Tibial nerve (tissue), 4 donors: ENCODE measurements around the gene C1orf35. TPM values are rescaled to one million over a fixed set of nuclear protein-coding genes. Genes with fewer than 3 reads are reported as not detected.
A peak's percentile ranks its signal among the peaks of the same experiment; 100 is the strongest.

ENCODE experiments used
- DNase-seq, 2 donors: peaks; one replicate each; pipeline ENCODE4 v3.0.0-alpha.2; 2019; ENCODE audit warnings: low spot score in 2 of 2
- H3K27ac ChIP-seq, 4 donors: fragments of 200-600 bp; sonication (generic) in 3 of 4; one replicate each; pipeline ENCODE4 v1.5.1; 2017 to 2019; ENCODE audit warnings: mild to moderate bottlenecking in 1 of 4
- H3K27me3 ChIP-seq, 2 donors: fragments of 200-600 bp; sonication (generic) in 1 of 2; one replicate each; pipeline versions ENCODE4 v1.5.1 to v1.6.0; 2017 to 2019
- H3K36me3 ChIP-seq, 3 donors: fragments of 200-600 bp; sonication (generic); one replicate each; pipeline ENCODE4 v1.5.1; 2018 to 2019
- H3K4me1 ChIP-seq, 4 donors: fragments of 200-600 bp; sonication (generic) in 3 of 4; one replicate each; pipeline ENCODE4 v1.5.1; 2017 to 2019
- H3K4me3 ChIP-seq, 4 donors: fragments of 200-600 bp; sonication (generic) in 3 of 4; one replicate each; pipeline ENCODE4 v1.5.1; 2017 to 2019; ENCODE audit warnings: mild to moderate bottlenecking in 1 of 4, moderate library complexity in 1 of 4
- H3K9me3 ChIP-seq, 4 donors: fragments of 200-600 bp; sonication (generic) in 3 of 4; one replicate each; pipeline ENCODE4 v1.5.1; 2017 to 2019
- CTCF ChIP-seq, 5 experiments: fragments of 200-600 bp in 3 of 5; fragments of 450-650 bp in 2 of 5; sonication (generic) in 3 of 5; IDR thresholded peaks; one replicate each; pipeline ENCODE4 v1.5.1; 2016 to 2019; ENCODE audit warnings: antibody characterized with exemption in 5 of 5, mild to moderate bottlenecking in 3 of 5, moderate library complexity in 2 of 5
- EP300 ChIP-seq, 2 donors: sonication (generic); formaldehyde crosslinking; IDR thresholded peaks; one replicate each; pipeline ENCODE4 v1.6.1; 2017; ENCODE audit warnings: antibody characterized with exemption in 2 of 2, mild to moderate bottlenecking in 1 of 2
- POLR2A ChIP-seq, 2 donors: fragments of 450-650 bp; IDR thresholded peaks; one replicate each; pipeline ENCODE4 v1.6.1; 2017; ENCODE audit warnings: antibody characterized with exemption in 2 of 2, mild to moderate bottlenecking in 2 of 2, moderate library complexity in 2 of 2
- WGBS, 2 donors: methylation state at CpG; one replicate each; pipeline ENCODE4 v1.1.5; 2018; 5-methylcytosine and 5-hydroxymethylcytosine counted together
- total RNA-seq, 4 donors: library from RNA; depleted of rRNA; stranded (reverse); fragments of >200 nt; gene quantifications; one replicate each; pipeline ENCODE4 v1.1.0, GENCODE V29; 2016

The C1orf35 gene
- total RNA-seq, 4 donors from 2014 or later = 26.4 to 38.5 (median 27.1) TPM

GRCh38 chr1:228142701-228143136 is 39.6 kb upstream of the C1orf35 start:
- peak overlapping the region in 1 of 4 donors; percentile 79 for H3K4me3 ChIP-seq
- H3K36me3 ChIP-seq = peaks cover 0 to 29% (median 5%) of the 10 kb centered on the region in 3 donors
- peak in 1 of 2 donors; percentile 12 for DNase-seq
- no peaks in the 10 kb centered on the region for H3K9me3 ChIP-seq
- 69 to 76% methylated on average over 11 of the region's 11 CpGs for WGBS, 2 donors
- peak overlapping the region; percentile 96 to 98 (median 97) for H3K27ac ChIP-seq
- TF ChIP-seq CTCF (IDR thresholded peaks at IDR 0.05) (no peak), EP300 (IDR thresholded peaks at IDR 0.05) (no peak), POLR2A (IDR thresholded peaks at IDR 0.05) (no peak)
- H3K4me1 ChIP-seq = peaks cover 0 to 62% (median 38%) of the 10 kb centered on the region in 4 donors
- no peaks in the 10 kb centered on the region for H3K27me3 ChIP-seq

GRCh38 chr1:228142155-228142691 is 39.1 kb upstream of the C1orf35 start:
- Histone ChIP-seq H3K9me3 (no peaks in the 10 kb centered on the region), H3K27me3 (no peaks in the 10 kb centered on the region), H3K4me3 (peak overlapping the region in 3 of 4 donors; percentile 79 to 86 (median 86)), H3K36me3 (peaks cover 0 to 24% (median 0%) of the 10 kb centered on the region in 3 donors), H3K27ac (peak overlapping the region; percentile 96 to 98 (median 97)), H3K4me1 (peaks cover 0 to 60% (median 38%) of the 10 kb centered on the region in 4 donors)
- no peak for TF ChIP-seq CTCF (IDR thresholded peaks at IDR 0.05)
- TF ChIP-seq POLR2A (IDR thresholded peaks at IDR 0.05) = no peak
- TF ChIP-seq EP300 (IDR thresholded peaks at IDR 0.05) = no peak
- DNase-seq = peak in 1 of 2 donors; percentile 13
- WGBS, 2 donors = 77 to 90% methylated on average over 11 to 12 of the region's 16 CpGs

- WGBS, 2 donors = 25 to 33% methylated on average over 22 to 27 of the region's 27 CpGs
- Histone ChIP-seq H3K4me1 (peaks cover 0 to 52% (median 38%) of the 10 kb centered on the region in 4 donors), H3K36me3 (peaks cover 0 to 16% (median 0%) of the 10 kb centered on the region in 3 donors), H3K27me3 (no peaks in the 10 kb centered on the region), H3K9me3 (no peaks in the 10 kb centered on the region), H3K27ac (peak overlapping the region; percentile 96 to 98 (median 97)), H3K4me3 (peak overlapping the region; percentile 79 to 97 (median 86))
- TF ChIP-seq CTCF (IDR thresholded peaks at IDR 0.05) (no peak), POLR2A (IDR thresholded peaks at IDR 0.05) (no peak), EP300 (IDR thresholded peaks at IDR 0.05) (peak; percentile 50 to 83)
- peak; percentile 68 to 74 for DNase-seq
Measured at GRCh38 chr1:228141226-228142044, 38.3 kb upstream of the C1orf35 start.

- 3 to 10% methylated on average over 10 to 18 of the region's 25 CpGs for WGBS, 2 donors
- H3K27me3 ChIP-seq = no peaks in the 10 kb centered on the region
- no peak for TF ChIP-seq POLR2A (IDR thresholded peaks at IDR 0.05)
- no peak for TF ChIP-seq CTCF (IDR thresholded peaks at IDR 0.05)
- TF ChIP-seq EP300 (IDR thresholded peaks at IDR 0.05) = no peak
- no peaks in the 10 kb centered on the region for H3K9me3 ChIP-seq
- H3K27ac ChIP-seq = peak overlapping the region; percentile 96 to 98 (median 97)
- H3K4me1 ChIP-seq = peaks cover 0 to 52% (median 38%) of the 10 kb centered on the region in 4 donors
- DNase-seq = peak in 1 of 2 donors; percentile 15
- peak overlapping the region; percentile 79 to 97 (median 86) for H3K4me3 ChIP-seq
- H3K36me3 ChIP-seq = peaks cover 0 to 10% (median 0%) of the 10 kb centered on the region in 3 donors
Measured at GRCh38 chr1:228140724-228141225, 37.6 kb upstream of the C1orf35 start.
